ENCODE data around the gene COL23A1. TPM values are rescaled to one million over a fixed set of nuclear protein-coding genes. Genes with fewer than 3 reads are reported as not detected.

Gene COL23A1
- total RNA-seq, 1 experiment from 2014 or later, result 0.18 TPM

- H3K27me3 ChIP-seq (replicated peaks; ENCODE audit: control insufficient read depth, insufficient read depth, low read length), result no peaks in the 10 kb centered on the region
- Mint-ChIP-seq H3K4me1 (ENCODE audit: low read depth, unreplicated experiment) (no peaks in the 10 kb centered on the region), H3K4me3 (ENCODE audit: unreplicated experiment) (no peak overlapping the region), H3K27ac (ENCODE audit: unreplicated experiment) (no peak overlapping the region), H3K36me3 (ENCODE audit: insufficient read depth, unreplicated experiment) (no peaks in the 10 kb centered on the region), H3K27me3 (ENCODE audit: insufficient read depth, unreplicated experiment) (peaks cover 2% of the 10 kb centered on the region), H3K9me3 (ENCODE audit: unreplicated experiment) (peaks cover 8% of the 10 kb centered on the region)
- ChIA-PET CTCF (no interaction called here), POLR2A (no interaction called here)
- DNase-seq, result no peak
- H3K9me3 ChIP-seq, result no peaks in the 10 kb centered on the region; the same call in 1 of the 2 replicates
- H3K4me3 ChIP-seq (ENCODE audit: low read depth, low read length), result no peak overlapping the region
- H3K4me1 ChIP-seq, result no peaks in the 10 kb centered on the region
- TF ChIP-seq, protein P1, sequence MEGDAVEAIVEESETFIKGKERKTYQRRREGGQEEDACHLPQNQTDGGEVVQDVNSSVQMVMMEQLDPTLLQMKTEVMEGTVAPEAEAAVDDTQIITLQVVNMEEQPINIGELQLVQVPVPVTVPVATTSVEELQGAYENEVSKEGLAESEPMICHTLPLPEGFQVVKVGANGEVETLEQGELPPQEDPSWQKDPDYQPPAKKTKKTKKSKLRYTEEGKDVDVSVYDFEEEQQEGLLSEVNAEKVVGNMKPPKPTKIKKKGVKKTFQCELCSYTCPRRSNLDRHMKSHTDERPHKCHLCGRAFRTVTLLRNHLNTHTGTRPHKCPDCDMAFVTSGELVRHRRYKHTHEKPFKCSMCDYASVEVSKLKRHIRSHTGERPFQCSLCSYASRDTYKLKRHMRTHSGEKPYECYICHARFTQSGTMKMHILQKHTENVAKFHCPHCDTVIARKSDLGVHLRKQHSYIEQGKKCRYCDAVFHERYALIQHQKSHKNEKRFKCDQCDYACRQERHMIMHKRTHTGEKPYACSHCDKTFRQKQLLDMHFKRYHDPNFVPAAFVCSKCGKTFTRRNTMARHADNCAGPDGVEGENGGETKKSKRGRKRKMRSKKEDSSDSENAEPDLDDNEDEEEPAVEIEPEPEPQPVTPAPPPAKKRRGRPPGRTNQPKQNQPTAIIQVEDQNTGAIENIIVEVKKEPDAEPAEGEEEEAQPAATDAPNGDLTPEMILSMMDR (IDR thresholded peaks at IDR 0.05; ENCODE audit: insufficient read depth in 1 of 2, low read depth in 1 of 2, low read length in 1 of 2, severe bottlenecking in 1 of 2, unreplicated experiment in 1 of 2), result no peak
- H3K36me3 ChIP-seq (ENCODE audit: control insufficient read depth, insufficient read depth, low read length), result no peaks in the 10 kb centered on the region
- intact Hi-C loops (cut with micrococcal nuclease; ENCODE audit: unreplicated experiment), result no loop called here
- BruUV-seq (replicated peaks), result no TSS peak
These were observed 87.6 kb downstream of the COL23A1 start for GRCh38 chr5:178502401-178503100.

- no peaks in the 10 kb centered on the region for H3K27me3 ChIP-seq (replicated peaks; ENCODE audit: control insufficient read depth, insufficient read depth, low read length)
- Mint-ChIP-seq H3K4me1 (ENCODE audit: low read depth, unreplicated experiment) (no peaks in the 10 kb centered on the region), H3K9me3 (ENCODE audit: unreplicated experiment) (no peaks in the 10 kb centered on the region), H3K27me3 (ENCODE audit: insufficient read depth, unreplicated experiment) (peaks cover 9% of the 10 kb centered on the region), H3K4me3 (ENCODE audit: unreplicated experiment) (no peak overlapping the region), H3K36me3 (ENCODE audit: insufficient read depth, unreplicated experiment) (no peaks in the 10 kb centered on the region), H3K27ac (ENCODE audit: unreplicated experiment) (no peak overlapping the region)
- POLR2A ChIA-PET, result no interaction called here
- no TSS peak for BruUV-seq (replicated peaks)
- no peaks in the 10 kb centered on the region for H3K9me3 ChIP-seq
- CTCF ChIA-PET, result no interaction called here
- intact Hi-C loops (cut with micrococcal nuclease; ENCODE audit: unreplicated experiment), result no loop called here
- TF ChIP-seq, protein P1 (IDR thresholded peaks at IDR 0.05; ENCODE audit: insufficient read depth in 1 of 2, low read depth in 1 of 2, low read length in 1 of 2, severe bottlenecking in 1 of 2, unreplicated experiment in 1 of 2), result no peak
- H3K4me1 ChIP-seq, result no peaks in the 10 kb centered on the region
- H3K4me3 ChIP-seq (ENCODE audit: low read depth, low read length), result no peak overlapping the region
- no peak for DNase-seq
- no peaks in the 10 kb centered on the region for H3K36me3 ChIP-seq (ENCODE audit: control insufficient read depth, insufficient read depth, low read length)
These were observed 90.8 kb downstream of the COL23A1 start for GRCh38 chr5:178499352-178499751.

- no TSS peak for BruUV-seq (replicated peaks)
- Mint-ChIP-seq H3K9me3 (ENCODE audit: unreplicated experiment) (no peaks in the 10 kb centered on the region), H3K4me1 (ENCODE audit: low read depth, unreplicated experiment) (no peaks in the 10 kb centered on the region), H3K27ac (ENCODE audit: unreplicated experiment) (no peak overlapping the region), H3K36me3 (ENCODE audit: insufficient read depth, unreplicated experiment) (no peaks in the 10 kb centered on the region), H3K4me3 (ENCODE audit: unreplicated experiment) (no peak overlapping the region), H3K27me3 (ENCODE audit: insufficient read depth, unreplicated experiment) (peaks cover 9% of the 10 kb centered on the region)
- Histone ChIP-seq H3K4me3 (ENCODE audit: low read depth, low read length) (no peak overlapping the region), H3K27me3 (replicated peaks; ENCODE audit: control insufficient read depth, insufficient read depth, low read length) (no peaks in the 10 kb centered on the region), H3K36me3 (ENCODE audit: control insufficient read depth, insufficient read depth, low read length) (no peaks in the 10 kb centered on the region), H3K9me3 (no peaks in the 10 kb centered on the region), H3K4me1 (no peaks in the 10 kb centered on the region)
- CTCF ChIA-PET, result no interaction called here
- POLR2A ChIA-PET, result no interaction called here
- intact Hi-C loops (cut with micrococcal nuclease; ENCODE audit: unreplicated experiment), result no loop called here
- TF ChIP-seq, protein P1 (IDR thresholded peaks at IDR 0.05; ENCODE audit: insufficient read depth in 1 of 2, low read depth in 1 of 2, low read length in 1 of 2, severe bottlenecking in 1 of 2, unreplicated experiment in 1 of 2), result no peak
- no peak for DNase-seq
These were observed 93.6 kb downstream of the COL23A1 start for GRCh38 chr5:178496642-178497041.

Data from Caco-2 (cell line).